Gastrocnemius medialis (tissue), 4 donors: Measurements from ENCODE around the gene MRPL51. TPM values are rescaled to one million over a fixed set of nuclear protein-coding genes. Genes with fewer than 3 reads are reported as not detected.
"Not testable (repeated sequence)": the region's sequence is repeated elsewhere in the genome, so short reads cannot be mapped to it uniquely, and the experiment has no call there.

Experiments
- ATAC-seq, 2 donors: fragments of 150-250 bp; one replicate each; pipeline ENCODE4 v1.9.1; 2016
- DNase-seq, 2 donors: peaks; one replicate each; pipeline ENCODE4 v3.0.0-alpha.2; 2019
- H3K27ac ChIP-seq, 4 donors: fragments of 200-600 bp; sonication (generic); 1 replicate in 1 of 4; 2 replicates in 3 of 4; pipeline ENCODE4 v1.5.1; 2016 to 2018; ENCODE audit warnings: mild to moderate bottlenecking in 2 of 4, moderate library complexity in 1 of 4
- H3K27me3 ChIP-seq, 3 donors: fragments of 200-600 bp; sonication (generic) in 2 of 3; 1 replicate in 1 of 3; 2 replicates in 2 of 3; pipeline versions ENCODE4 v1.5.1 to v1.6.0; 2016 to 2019; ENCODE audit warnings: mild to moderate bottlenecking in 1 of 3, moderate library complexity in 1 of 3
- H3K36me3 ChIP-seq, 2 donors: fragments of 200-600 bp; sonication (generic) in 1 of 2; one replicate each; pipeline ENCODE4 v1.5.1; 2017 to 2018
- H3K4me1 ChIP-seq, 2 donors: fragments of 200-600 bp; sonication (generic) in 1 of 2; one replicate each; pipeline ENCODE4 v1.5.1; 2016 to 2017; ENCODE audit warnings: mild to moderate bottlenecking in 2 of 2
- H3K4me3 ChIP-seq, 4 donors: fragments of 200-600 bp; sonication (generic) in 3 of 4; 1 replicate in 1 of 4; 2 replicates in 3 of 4; pipeline ENCODE4 v1.5.1; 2016 to 2019; ENCODE audit warnings: mild to moderate bottlenecking in 2 of 4
- H3K9me3 ChIP-seq, 3 donors: fragments of 200-600 bp; sonication (generic) in 2 of 3; 1 replicate in 1 of 3; 2 replicates in 2 of 3; pipeline ENCODE4 v1.5.1; 2016 to 2019
- CTCF ChIP-seq, 5 experiments: fragments of 450-650 bp in 3 of 5; fragments of 200-600 bp in 2 of 5; sonication (generic) in 2 of 5; IDR thresholded peaks in 4 of 5; conservative IDR thresholded peaks in 1 of 5; 1 replicate in 4 of 5; 2 replicates in 1 of 5; pipeline ENCODE4 v1.5.1; 2016 to 2019; ENCODE audit warnings: antibody characterized with exemption in 5 of 5, mild to moderate bottlenecking in 3 of 5, moderate library complexity in 3 of 5
- POLR2A ChIP-seq, 2 donors: fragments of 450-650 bp; IDR thresholded peaks; one replicate each; pipeline ENCODE4 v1.6.1; 2017; ENCODE audit warnings: antibody characterized with exemption in 2 of 2, mild to moderate bottlenecking in 2 of 2, moderate library complexity in 2 of 2
- in situ Hi-C, 4 donors: fragments of 200-750 bp; cut with MboI; loops; one replicate each; pipeline versions ENCODE4 v1.15.0 to v1.8.0; 2017; ENCODE audit warnings: low sequenced_read_pairs in 4 of 4
- intact Hi-C: fragments of 100-400 bp; cut with DNase I; formaldehyde crosslinking; loops from one replicate; pipeline ENCODE4 v1.15.1; 2023; ENCODE audit warnings: low total_unique reads
- total RNA-seq, 4 donors: library from RNA; depleted of rRNA; stranded (reverse); fragments of >200 nt; gene quantifications; one replicate each; pipeline versions ENCODE4 v1.1.0 to v1.2.3, GENCODE V29; 2016

MRPL51 gene
- total RNA-seq, 4 donors from 2014 or later, result 76.6 to 147 (median 124) TPM

GRCh38 chr12:6478416-6478815, 14.6 kb downstream of the MRPL51 start:
- H3K4me1 ChIP-seq, result no peaks in the 10 kb centered on the region
- no peak overlapping the region for H3K4me3 ChIP-seq
- H3K27me3 ChIP-seq, result no peaks in the 10 kb centered on the region
- TF ChIP-seq CTCF (IDR thresholded peaks at IDR 0.05 in 4 of 5, conservative IDR thresholded peaks at IDR 0.05 in 1 of 5) (no peak), POLR2A (IDR thresholded peaks at IDR 0.05) (no peak)
- no peaks in the 10 kb centered on the region for H3K9me3 ChIP-seq
- DNase-seq, result no peak
- H3K27ac ChIP-seq, result no peak overlapping the region
- H3K36me3 ChIP-seq, result no peaks in the 10 kb centered on the region
- no peak for ATAC-seq
- in situ Hi-C loops, result no loop called here
- intact Hi-C loops, result no loop called here

- H3K4me1 ChIP-seq, H3K9me3 ChIP-seq, intact Hi-C loops, H3K27ac ChIP-seq, H3K4me3 ChIP-seq, in situ Hi-C loops, H3K27me3 ChIP-seq, H3K36me3 ChIP-seq, DNase-seq: not testable (repeated sequence)
- ATAC-seq, result peak in 1 of 2 donors; percentile 30
Measured at GRCh38 chr12:6477601-6478377, 15.3 kb downstream of the MRPL51 start.

GRCh38 chr12:6476489-6476888, 16.6 kb downstream of the MRPL51 start:
- intact Hi-C loops (no loop called here), in situ Hi-C loops (no loop called here)
- Histone ChIP-seq H3K27ac (no peak overlapping the region), H3K27me3 (no peaks in the 10 kb centered on the region), H3K4me1 (peaks cover under 1 to 5% of the 10 kb centered on the region in 2 donors), H3K4me3 (no peak overlapping the region), H3K36me3 (no peaks in the 10 kb centered on the region), H3K9me3 (no peaks in the 10 kb centered on the region)
- no peak for TF ChIP-seq POLR2A (IDR thresholded peaks at IDR 0.05)
- TF ChIP-seq CTCF (IDR thresholded peaks at IDR 0.05 in 4 of 5, conservative IDR thresholded peaks at IDR 0.05 in 1 of 5), result no peak
- no peak for DNase-seq
- no peak for ATAC-seq

- H3K27me3 ChIP-seq, DNase-seq, H3K4me3 ChIP-seq, in situ Hi-C loops, ATAC-seq, H3K36me3 ChIP-seq, H3K9me3 ChIP-seq, H3K4me1 ChIP-seq, intact Hi-C loops, H3K27ac ChIP-seq: not testable (repeated sequence)
Measured at GRCh38 chr12:6475233-6475975, 17.7 kb downstream of the MRPL51 start.

DNA sequence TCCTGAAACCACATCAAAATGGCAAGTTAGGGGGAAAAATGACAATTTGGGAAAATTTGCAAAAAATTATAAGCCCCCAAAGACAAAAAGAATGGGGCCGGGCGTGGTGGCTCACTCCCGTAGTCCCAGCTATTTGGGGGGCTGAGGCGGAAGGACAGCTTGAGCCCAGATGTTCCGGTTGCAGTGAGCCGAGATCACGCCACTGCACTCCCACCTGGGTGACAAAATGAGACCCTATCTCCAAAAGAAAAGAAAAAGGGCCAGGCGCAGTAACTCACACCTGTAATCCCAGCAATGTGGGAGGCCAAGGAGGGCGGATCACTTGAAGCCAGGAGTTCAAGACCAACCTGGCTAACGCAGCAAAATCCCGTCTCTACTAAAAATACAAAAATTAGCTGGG, 20.6 kb downstream of the MRPL51 start:
- intact Hi-C loops, result loop anchor here (5.0 kb wide), 1 partner anchor 80 kb away; no protein-coding TSS in a partner anchor
- no peaks in the 10 kb centered on the region for H3K36me3 ChIP-seq
- ATAC-seq, result no peak
- H3K27ac ChIP-seq, result no peak overlapping the region
- TF ChIP-seq CTCF (IDR thresholded peaks at IDR 0.05 in 4 of 5, conservative IDR thresholded peaks at IDR 0.05 in 1 of 5) (no peak), POLR2A (IDR thresholded peaks at IDR 0.05) (no peak)
- in situ Hi-C loops, result loop anchor here in 1 of 4 donors (25.0 kb wide), 1 partner anchor 135 kb away; the partner anchor contains the start of gene TNFRSF1A
- no peak for DNase-seq
- H3K9me3 ChIP-seq, result no peaks in the 10 kb centered on the region
- H3K4me3 ChIP-seq, result no peak overlapping the region
- H3K27me3 ChIP-seq, result no peaks in the 10 kb centered on the region
- peaks cover 21 to 23% of the 10 kb centered on the region in 2 donors for H3K4me1 ChIP-seq
